Sigmoid colon (tissue), 7 donors: ENCODE measurements around the gene RXFP3. TPM values are rescaled to one million over a fixed set of nuclear protein-coding genes. Genes with fewer than 3 reads are reported as not detected.
A peak's percentile ranks its signal among the peaks of the same experiment; 100 is the strongest.

ENCODE experiments used
- DNase-seq: peaks from one replicate; pipeline ENCODE4 v3.0.0-alpha.2; 2019
- H3K27ac ChIP-seq, 4 donors: fragments of 200-600 bp; sonication (generic); one replicate each; pipeline ENCODE4 v1.5.1; 2016 to 2019; ENCODE audit warnings: mild to moderate bottlenecking in 1 of 4
- H3K27me3 ChIP-seq, 3 donors: fragments of 200-600 bp; sonication (generic); one replicate each; pipeline ENCODE4 v1.5.1; 2019; ENCODE audit warnings: mild to moderate bottlenecking in 1 of 3
- H3K36me3 ChIP-seq, 4 donors: fragments of 200-600 bp; sonication (generic); one replicate each; pipeline ENCODE4 v1.5.1; 2016 to 2019
- H3K4me1 ChIP-seq, 4 donors: fragments of 200-600 bp; sonication (generic); one replicate each; pipeline ENCODE4 v1.5.1; 2017 to 2019
- H3K4me3 ChIP-seq, 4 donors: fragments of 200-600 bp; sonication (generic); one replicate each; pipeline ENCODE4 v1.5.1; 2017 to 2019; ENCODE audit warnings: mild to moderate bottlenecking in 2 of 4, moderate library complexity in 1 of 4
- H3K9me3 ChIP-seq, 4 donors: fragments of 200-600 bp in 3 of 4; sonication (generic) in 3 of 4; one replicate each; pipeline versions ENCODE4 v1.5.1 to v1.6.1; 2013 to 2019
- EP300 ChIP-seq, 4 donors: sonication (generic); formaldehyde crosslinking; IDR thresholded peaks; one replicate each; pipeline ENCODE4 v1.6.1; 2017; ENCODE audit warnings: antibody characterized with exemption in 4 of 4
- POLR2A ChIP-seq, 2 donors: fragments of 450-650 bp; IDR thresholded peaks; one replicate each; pipeline ENCODE4 v1.6.1; 2016; ENCODE audit warnings: antibody characterized with exemption in 2 of 2, mild to moderate bottlenecking in 2 of 2, moderate library complexity in 2 of 2
- POLR2AphosphoS5 ChIP-seq, 4 donors: sonication (generic); formaldehyde crosslinking; IDR thresholded peaks; one replicate each; pipeline ENCODE4 v1.6.1; 2017; ENCODE audit warnings: antibody characterized with exemption in 4 of 4
- WGBS, 2 donors: extraction: QIAGEN DNeasy Blood & Tissue Kit; methylation state at CpG; one replicate each; pipeline ENCODE4 v1.1.7; 2013; 5-methylcytosine and 5-hydroxymethylcytosine counted together
- intact Hi-C: fragments of 100-400 bp; cut with DNase I; formaldehyde crosslinking; loops from one replicate; pipeline ENCODE4 v1.15.1; 2023
- polyA plus RNA-seq, 3 donors: library from polyadenylated mRNA; stranded (reverse); fragments of 200-250 nt; gene quantifications; one replicate each; pipeline ENCODE4 v1.2.3, GENCODE V29; 2013
- total RNA-seq, 4 donors: library from RNA; depleted of rRNA; stranded (reverse); fragments of >200 nt; gene quantifications; one replicate each; pipeline ENCODE4 v1.1.0, GENCODE V29; 2016
- TF ChIP-seq, protein P1 (sequence below), 4 experiments: fragments of 450-650 bp in 3 of 4; fragments of 200-600 bp in 1 of 4; IDR thresholded peaks; one replicate each; pipeline ENCODE4 v1.5.1; 2016 to 2019; ENCODE audit warnings: antibody characterized with exemption in 4 of 4, mild to moderate bottlenecking in 3 of 4, moderate library complexity in 2 of 4
- donor health status: healthy with polysubstance abuse.
- donor health status: Bipolar disorder and iron deficiency.
- donor health status: healthy.

Gene RXFP3
- total and polyA plus RNA-seq, 7 donors = not detected

DNA sequence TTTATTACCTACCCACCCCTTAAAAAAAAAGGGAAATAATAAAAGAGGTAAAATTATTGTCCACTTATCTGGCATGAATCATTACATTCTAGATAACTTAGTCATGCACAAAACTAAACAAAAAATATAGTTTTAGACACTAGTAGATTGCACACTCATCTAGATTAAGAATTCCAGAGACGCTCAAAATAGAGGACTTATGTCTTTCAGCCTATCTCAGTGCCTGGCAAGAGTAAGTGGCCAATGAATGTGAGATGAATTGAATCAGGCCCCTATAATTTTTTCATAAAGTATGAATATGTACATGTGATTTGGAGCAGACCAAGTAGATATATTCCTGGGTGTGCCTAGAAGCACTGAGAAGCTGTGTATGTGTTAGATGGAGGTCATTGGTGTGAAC lies 2.0 kb upstream of the RXFP3 start:
- TF ChIP-seq POLR2AphosphoS5 (IDR thresholded peaks at IDR 0.05) (no peak), EP300 (IDR thresholded peaks at IDR 0.05) (no peak), POLR2A (IDR thresholded peaks at IDR 0.05) (no peak)
- TF ChIP-seq, protein P1, sequence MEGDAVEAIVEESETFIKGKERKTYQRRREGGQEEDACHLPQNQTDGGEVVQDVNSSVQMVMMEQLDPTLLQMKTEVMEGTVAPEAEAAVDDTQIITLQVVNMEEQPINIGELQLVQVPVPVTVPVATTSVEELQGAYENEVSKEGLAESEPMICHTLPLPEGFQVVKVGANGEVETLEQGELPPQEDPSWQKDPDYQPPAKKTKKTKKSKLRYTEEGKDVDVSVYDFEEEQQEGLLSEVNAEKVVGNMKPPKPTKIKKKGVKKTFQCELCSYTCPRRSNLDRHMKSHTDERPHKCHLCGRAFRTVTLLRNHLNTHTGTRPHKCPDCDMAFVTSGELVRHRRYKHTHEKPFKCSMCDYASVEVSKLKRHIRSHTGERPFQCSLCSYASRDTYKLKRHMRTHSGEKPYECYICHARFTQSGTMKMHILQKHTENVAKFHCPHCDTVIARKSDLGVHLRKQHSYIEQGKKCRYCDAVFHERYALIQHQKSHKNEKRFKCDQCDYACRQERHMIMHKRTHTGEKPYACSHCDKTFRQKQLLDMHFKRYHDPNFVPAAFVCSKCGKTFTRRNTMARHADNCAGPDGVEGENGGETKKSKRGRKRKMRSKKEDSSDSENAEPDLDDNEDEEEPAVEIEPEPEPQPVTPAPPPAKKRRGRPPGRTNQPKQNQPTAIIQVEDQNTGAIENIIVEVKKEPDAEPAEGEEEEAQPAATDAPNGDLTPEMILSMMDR (IDR thresholded peaks at IDR 0.05) = no peak
- intact Hi-C loops = loop anchor here (10.0 kb wide), 1 partner anchor 279 kb away; no protein-coding TSS in a partner anchor
- Histone ChIP-seq H3K4me3 (no peak overlapping the region), H3K27me3 (peaks cover 21 to 41% (median 36%) of the 10 kb centered on the region in 3 donors), H3K4me1 (peaks cover 0 to 19% (median 13%) of the 10 kb centered on the region in 4 donors), H3K36me3 (no peaks in the 10 kb centered on the region), H3K27ac (no peak overlapping the region), H3K9me3 (no peaks in the 10 kb centered on the region)
- DNase-seq = no peak
- 64 to 89% methylated on average over 1 of the region's 1 CpG for WGBS, 2 donors

DNA sequence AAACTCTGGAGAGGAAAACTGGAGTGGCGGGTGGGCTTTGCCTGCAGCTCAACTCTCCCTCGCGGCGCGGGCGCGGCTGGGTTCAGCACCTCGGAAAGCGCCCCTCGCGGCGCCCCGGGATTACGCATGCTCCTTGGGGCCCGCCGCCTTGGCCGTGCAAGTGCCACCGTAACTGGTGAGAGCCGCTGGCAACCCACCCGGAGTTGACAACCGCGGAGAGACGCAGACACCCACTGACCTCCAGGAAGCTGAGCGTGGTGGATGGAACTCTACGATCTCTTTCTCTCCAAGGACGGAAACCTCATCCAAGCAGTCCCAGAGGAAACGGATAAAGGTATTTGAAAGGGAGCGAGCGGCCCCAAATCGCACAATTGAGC lies 194 bp upstream of the RXFP3 start:
- Histone ChIP-seq H3K36me3 (no peaks in the 10 kb centered on the region), H3K27ac (no peak overlapping the region), H3K27me3 (peaks cover 21 to 57% (median 39%) of the 10 kb centered on the region in 3 donors), H3K9me3 (no peaks in the 10 kb centered on the region), H3K4me1 (peaks cover 0 to 19% (median 13%) of the 10 kb centered on the region in 4 donors), H3K4me3 (peak overlapping the region in 3 of 4 donors; percentile 7 to 39 (median 29))
- no peak for TF ChIP-seq POLR2A (IDR thresholded peaks at IDR 0.05)
- TF ChIP-seq, protein P1 (IDR thresholded peaks at IDR 0.05) = peak in 2 of 4 experiments; percentile 21 to 45
- no peak for DNase-seq
- intact Hi-C loops = loop anchor here (5.0 to 10.0 kb wide), 2 partner anchors 281 to 499 kb away; no protein-coding TSS in a partner anchor
- WGBS, 2 donors = 2 to 8% methylated on average over 30 of the region's 30 CpGs

DNA sequence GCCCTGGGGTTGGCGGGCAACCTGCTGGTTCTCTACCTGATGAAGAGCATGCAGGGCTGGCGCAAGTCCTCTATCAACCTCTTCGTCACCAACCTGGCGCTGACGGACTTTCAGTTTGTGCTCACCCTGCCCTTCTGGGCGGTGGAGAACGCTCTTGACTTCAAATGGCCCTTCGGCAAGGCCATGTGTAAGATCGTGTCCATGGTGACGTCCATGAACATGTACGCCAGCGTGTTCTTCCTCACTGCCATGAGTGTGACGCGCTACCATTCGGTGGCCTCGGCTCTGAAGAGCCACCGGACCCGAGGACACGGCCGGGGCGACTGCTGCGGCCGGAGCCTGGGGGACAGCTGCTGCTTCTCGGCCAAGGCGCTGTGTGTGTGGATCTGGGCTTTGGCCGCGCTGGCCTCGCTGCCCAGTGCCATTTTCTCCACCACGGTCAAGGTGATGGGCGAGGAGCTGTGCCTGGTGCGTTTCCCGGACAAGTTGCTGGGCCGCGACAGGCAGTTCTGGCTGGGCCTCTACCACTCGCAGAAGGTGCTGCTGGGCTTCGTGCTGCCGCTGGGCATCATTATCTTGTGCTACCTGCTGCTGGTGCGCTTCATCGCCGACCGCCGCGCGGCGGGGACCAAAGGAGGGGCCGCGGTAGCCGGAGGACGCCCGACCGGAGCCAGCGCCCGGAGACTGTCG lies 976 bp downstream of the RXFP3 start:
- DNase-seq = no peak
- Histone ChIP-seq H3K4me3 (peak overlapping the region in 1 of 4 donors; percentile 39), H3K27me3 (peaks cover 21 to 57% (median 41%) of the 10 kb centered on the region in 3 donors), H3K27ac (no peak overlapping the region), H3K36me3 (no peaks in the 10 kb centered on the region), H3K9me3 (no peaks in the 10 kb centered on the region), H3K4me1 (peaks cover 0 to 19% (median 13%) of the 10 kb centered on the region in 4 donors)
- TF ChIP-seq POLR2AphosphoS5 (IDR thresholded peaks at IDR 0.05) = no peak
- TF ChIP-seq, protein P1 (IDR thresholded peaks at IDR 0.05) = no peak
- TF ChIP-seq EP300 (IDR thresholded peaks at IDR 0.05) = no peak
- TF ChIP-seq POLR2A (IDR thresholded peaks at IDR 0.05) = no peak
- 37 to 66% methylated on average over 54 of the region's 54 CpGs for WGBS, 2 donors
- intact Hi-C loops = loop anchor here (5.0 to 10.0 kb wide), 2 partner anchors 282 to 500 kb away; no protein-coding TSS in a partner anchor

DNA sequence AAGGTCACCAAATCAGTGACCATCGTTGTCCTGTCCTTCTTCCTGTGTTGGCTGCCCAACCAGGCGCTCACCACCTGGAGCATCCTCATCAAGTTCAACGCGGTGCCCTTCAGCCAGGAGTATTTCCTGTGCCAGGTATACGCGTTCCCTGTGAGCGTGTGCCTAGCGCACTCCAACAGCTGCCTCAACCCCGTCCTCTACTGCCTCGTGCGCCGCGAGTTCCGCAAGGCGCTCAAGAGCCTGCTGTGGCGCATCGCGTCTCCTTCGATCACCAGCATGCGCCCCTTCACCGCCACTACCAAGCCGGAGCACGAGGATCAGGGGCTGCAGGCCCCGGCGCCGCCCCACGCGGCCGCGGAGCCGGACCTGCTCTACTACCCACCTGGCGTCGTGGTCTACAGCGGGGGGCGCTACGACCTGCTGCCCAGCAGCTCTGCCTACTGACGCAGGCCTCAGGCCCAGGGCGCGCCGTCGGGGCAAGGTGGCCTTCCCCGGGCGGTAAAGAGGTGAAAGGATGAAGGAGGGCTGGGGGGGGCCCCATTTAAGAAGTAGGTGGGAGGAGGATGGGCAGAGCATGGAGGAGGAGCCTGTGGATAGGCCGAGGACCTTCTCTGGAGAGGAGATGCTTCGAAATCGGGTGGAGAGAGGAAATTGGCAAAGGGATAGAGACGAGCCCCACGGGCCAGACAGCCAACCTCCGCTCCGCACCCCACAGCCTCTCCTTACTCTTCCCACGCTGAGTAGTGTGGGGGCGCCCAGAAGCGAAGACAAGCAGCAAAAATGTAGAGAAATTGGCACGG lies 1.7 kb downstream of the RXFP3 start:
- H3K36me3 ChIP-seq = no peaks in the 10 kb centered on the region
- peaks cover 0 to 19% (median 13%) of the 10 kb centered on the region in 4 donors for H3K4me1 ChIP-seq
- DNase-seq = no peak
- WGBS, 2 donors = 23 to 54% methylated on average over 54 of the region's 54 CpGs
- H3K9me3 ChIP-seq = no peaks in the 10 kb centered on the region
- intact Hi-C loops = loop anchor here (5.0 to 10.0 kb wide), 2 partner anchors 283 to 501 kb away; no protein-coding TSS in a partner anchor
- no peak overlapping the region for H3K4me3 ChIP-seq
- H3K27ac ChIP-seq = no peak overlapping the region
- H3K27me3 ChIP-seq = peaks cover 21 to 57% (median 43%) of the 10 kb centered on the region in 3 donors
- TF ChIP-seq, protein P1 (IDR thresholded peaks at IDR 0.05) = no peak
- no peak for TF ChIP-seq POLR2AphosphoS5 (IDR thresholded peaks at IDR 0.05)
- no peak for TF ChIP-seq POLR2A (IDR thresholded peaks at IDR 0.05)
- TF ChIP-seq EP300 (IDR thresholded peaks at IDR 0.05) = no peak
